Spleen (tissue), 7 donors: ENCODE results near the gene GLIS1.

Source experiments
- CTCF ChIP-seq, 11 experiments: fragments of 200-600 bp in 7 of 11; fragments of 450-650 bp in 4 of 11; sonication (generic) in 4 of 11; IDR thresholded peaks in 8 of 11; conservative IDR thresholded peaks in 3 of 11; 1 replicate in 7 of 11; 2 replicates in 4 of 11; pipeline versions ENCODE4 v1.4.0 to v1.8.0; 2016 to 2021; ENCODE audit warnings: antibody characterized with exemption in 11 of 11, inconsistent platforms in 4 of 11, mild to moderate bottlenecking in 1 of 11
- POLR2AphosphoS5 ChIP-seq, 3 donors: sonication (generic); formaldehyde crosslinking; IDR thresholded peaks; one replicate each; pipeline ENCODE4 v1.5.1; 2017; ENCODE audit warnings: antibody characterized with exemption in 3 of 3
- donor health status: DM: no; HTN: no; CAD: no; lungs with moderate emphysema.
- donor health status: DM: no; HTN: no; CAD: no.
- donor health status: DM: no; HTN: no; CAD: no.

GRCh38 chr1:53562291-53562980 lies 176.5 kb downstream of the GLIS1 start:
- TF ChIP-seq POLR2AphosphoS5 (IDR thresholded peaks at IDR 0.05) (no peak), CTCF (IDR thresholded peaks at IDR 0.05 in 8 of 11, conservative IDR thresholded peaks at IDR 0.05 in 3 of 11) (no peak)
